SK-N-SH treated with all-trans-retinoic acid at 6 μM for 48 hours (cell line): ENCODE data around the gene NCF2.

Source experiments
- CSDC2 ChIP-seq: fragments of 250-450 bp; sonication (Bioruptor Pico); IDR thresholded peaks from 2 replicates; pipeline ENCODE4 v1.5.0; 2020; ENCODE audit warnings: mild to moderate bottlenecking, moderate library complexity
- RARB ChIP-seq: fragments of 250-450 bp; sonication (Bioruptor Pico); IDR thresholded peaks from 2 replicates; pipeline ENCODE4 v1.8.0; 2021; ENCODE audit warnings: mild to moderate bottlenecking, moderate library complexity
- ZNF8 ChIP-seq: fragments of 450-650 bp; formaldehyde crosslinking; IDR thresholded peaks from 2 replicates; pipeline ENCODE4 v1.5.0; 2020; ENCODE audit warnings: mild to moderate bottlenecking, moderate library complexity
- TF ChIP-seq, protein P1 (sequence below): fragments of 250-450 bp; sonication (Bioruptor Pico); IDR thresholded peaks from 2 replicates; pipeline ENCODE4 v1.8.0; 2020; ENCODE audit warnings: mild to moderate bottlenecking, moderate library complexity, borderline replicate concordance

DNA sequence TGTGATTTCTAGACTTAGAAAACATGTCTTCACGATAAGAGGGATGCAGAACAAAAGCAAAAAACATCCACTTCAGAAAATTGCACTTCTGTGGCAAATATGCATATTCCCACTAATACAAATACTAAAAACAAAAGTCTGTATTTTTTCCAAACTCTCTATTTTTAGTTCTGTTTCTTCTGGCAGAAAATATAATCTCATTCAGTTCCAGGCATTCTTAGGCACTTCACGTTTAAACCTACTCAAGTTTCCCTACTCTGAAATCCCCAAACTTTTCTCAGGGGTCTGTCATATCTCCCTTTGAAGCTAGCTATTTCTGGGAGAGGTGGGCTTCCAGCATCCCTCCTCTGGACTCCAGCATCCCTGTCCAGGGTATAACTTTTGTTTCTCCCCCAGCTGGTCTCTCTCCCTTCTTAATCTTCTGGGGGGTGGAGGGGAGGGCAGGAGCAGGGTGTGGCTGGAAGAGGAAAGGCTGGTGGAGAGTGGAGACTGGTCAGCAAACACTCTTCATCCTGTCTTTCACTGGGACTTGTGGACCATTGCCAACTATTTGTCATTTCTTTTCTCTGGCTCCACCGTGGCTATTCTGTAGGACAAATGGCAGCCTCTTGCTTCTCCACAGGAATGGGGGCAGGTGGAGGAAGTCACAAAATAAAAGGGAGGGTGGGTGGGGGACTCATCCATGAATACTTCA, 19.6 kb upstream of the NCF2 start:
- TF ChIP-seq ZNF8 (CRISPR knock-in tag) (no peak), CSDC2 (CRISPR knock-in tag) (no peak), RARB (no peak)
- TF ChIP-seq, protein P1, sequence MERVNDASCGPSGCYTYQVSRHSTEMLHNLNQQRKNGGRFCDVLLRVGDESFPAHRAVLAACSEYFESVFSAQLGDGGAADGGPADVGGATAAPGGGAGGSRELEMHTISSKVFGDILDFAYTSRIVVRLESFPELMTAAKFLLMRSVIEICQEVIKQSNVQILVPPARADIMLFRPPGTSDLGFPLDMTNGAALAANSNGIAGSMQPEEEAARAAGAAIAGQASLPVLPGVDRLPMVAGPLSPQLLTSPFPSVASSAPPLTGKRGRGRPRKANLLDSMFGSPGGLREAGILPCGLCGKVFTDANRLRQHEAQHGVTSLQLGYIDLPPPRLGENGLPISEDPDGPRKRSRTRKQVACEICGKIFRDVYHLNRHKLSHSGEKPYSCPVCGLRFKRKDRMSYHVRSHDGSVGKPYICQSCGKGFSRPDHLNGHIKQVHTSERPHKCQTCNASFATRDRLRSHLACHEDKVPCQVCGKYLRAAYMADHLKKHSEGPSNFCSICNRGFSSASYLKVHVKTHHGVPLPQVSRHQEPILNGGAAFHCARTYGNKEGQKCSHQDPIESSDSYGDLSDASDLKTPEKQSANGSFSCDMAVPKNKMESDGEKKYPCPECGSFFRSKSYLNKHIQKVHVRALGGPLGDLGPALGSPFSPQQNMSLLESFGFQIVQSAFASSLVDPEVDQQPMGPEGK (CRISPR knock-in tag) = no peak
